ENCODE data around the gene CNOT11. TPM values are rescaled to one million over a fixed set of nuclear protein-coding genes. Genes with fewer than 3 reads are reported as not detected.
"Not testable (repeated sequence)": the region's sequence is repeated elsewhere in the genome, so short reads cannot be mapped to it uniquely, and the experiment has no call there.

Gene CNOT11
- total and polyA plus RNA-seq, 9 donors = 11.5 to 55.1 (median 21.0) TPM

DNA sequence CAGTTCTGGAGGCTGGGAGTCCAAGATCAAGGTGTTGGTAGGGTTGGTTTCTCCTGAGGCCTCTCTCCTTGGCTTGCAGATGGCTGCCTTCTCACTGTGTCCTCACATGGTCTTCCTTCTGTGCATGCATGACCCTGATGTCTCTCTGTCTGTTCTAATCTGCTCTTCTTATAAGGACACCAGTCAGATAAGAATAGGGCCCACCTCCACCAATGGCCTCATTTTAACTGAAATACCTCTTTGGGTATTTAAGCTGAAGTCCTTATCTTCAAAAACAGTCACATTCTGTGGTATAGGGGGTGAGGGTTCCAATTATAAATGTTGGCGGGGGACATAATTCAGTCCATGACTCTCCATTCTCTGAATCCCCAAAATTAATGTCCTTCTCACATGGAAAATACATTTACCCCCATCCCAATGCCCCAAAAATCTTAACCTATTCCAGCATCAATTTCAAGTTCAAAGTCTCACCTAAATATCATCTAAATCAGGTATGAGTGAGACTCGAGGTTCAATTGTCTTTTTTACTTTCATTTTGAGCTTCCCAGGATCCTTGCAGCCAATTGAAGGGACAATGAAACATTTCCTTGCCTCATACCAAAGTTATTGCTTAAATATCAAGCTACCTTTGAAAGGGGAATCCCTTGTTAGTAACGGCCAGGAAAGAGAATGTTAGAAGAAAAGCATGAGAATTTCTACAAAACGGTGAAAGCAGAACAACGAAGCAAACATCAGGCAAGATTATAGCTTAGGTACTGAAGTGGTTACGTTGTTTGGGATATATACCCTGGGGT, 20.6 kb upstream of the CNOT11 start:
- Histone ChIP-seq H3K36me3 (no peaks in the 10 kb centered on the region), H3K27me3 (no peaks in the 10 kb centered on the region), H3K4me1 (ENCODE audit: insufficient read depth) (no peaks in the 10 kb centered on the region), H3K4me3 (no peak overlapping the region), H3K27ac (no peak overlapping the region), H3K9me3 (no peaks in the 10 kb centered on the region)
- TF ChIP-seq, protein P1, sequence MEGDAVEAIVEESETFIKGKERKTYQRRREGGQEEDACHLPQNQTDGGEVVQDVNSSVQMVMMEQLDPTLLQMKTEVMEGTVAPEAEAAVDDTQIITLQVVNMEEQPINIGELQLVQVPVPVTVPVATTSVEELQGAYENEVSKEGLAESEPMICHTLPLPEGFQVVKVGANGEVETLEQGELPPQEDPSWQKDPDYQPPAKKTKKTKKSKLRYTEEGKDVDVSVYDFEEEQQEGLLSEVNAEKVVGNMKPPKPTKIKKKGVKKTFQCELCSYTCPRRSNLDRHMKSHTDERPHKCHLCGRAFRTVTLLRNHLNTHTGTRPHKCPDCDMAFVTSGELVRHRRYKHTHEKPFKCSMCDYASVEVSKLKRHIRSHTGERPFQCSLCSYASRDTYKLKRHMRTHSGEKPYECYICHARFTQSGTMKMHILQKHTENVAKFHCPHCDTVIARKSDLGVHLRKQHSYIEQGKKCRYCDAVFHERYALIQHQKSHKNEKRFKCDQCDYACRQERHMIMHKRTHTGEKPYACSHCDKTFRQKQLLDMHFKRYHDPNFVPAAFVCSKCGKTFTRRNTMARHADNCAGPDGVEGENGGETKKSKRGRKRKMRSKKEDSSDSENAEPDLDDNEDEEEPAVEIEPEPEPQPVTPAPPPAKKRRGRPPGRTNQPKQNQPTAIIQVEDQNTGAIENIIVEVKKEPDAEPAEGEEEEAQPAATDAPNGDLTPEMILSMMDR (IDR thresholded peaks at IDR 0.05) = no peak
- TF ChIP-seq EP300 (IDR thresholded peaks at IDR 0.05) (no peak), POLR2A (IDR thresholded peaks at IDR 0.05) (no peak)
- intact Hi-C loops (cut with DNase I) = no loop called here
- DNase-seq = no peak
- WGBS, 3 donors = 89 to 93% (median 91%) methylated on average over 6 of the region's 6 CpGs

DNA sequence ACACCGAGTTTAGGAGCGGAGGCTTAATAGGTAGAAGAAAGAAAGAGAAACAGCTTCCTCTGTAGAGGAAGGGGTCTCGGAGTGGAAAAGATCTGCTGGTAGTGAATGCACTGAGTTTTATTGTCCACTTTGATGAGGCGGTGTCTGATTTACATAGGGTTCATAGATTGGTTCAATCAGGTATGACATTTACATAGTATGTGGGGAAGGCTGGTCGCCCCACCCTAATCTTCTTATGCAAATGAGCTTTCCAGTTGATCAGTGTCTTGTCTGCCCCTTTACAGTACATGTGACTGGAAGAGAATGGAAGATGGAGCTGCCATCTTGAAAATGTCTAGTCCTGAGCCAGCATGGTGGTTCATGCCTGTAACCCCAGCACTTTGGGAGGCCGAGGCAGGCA, 19.9 kb upstream of the CNOT11 start:
- H3K27ac ChIP-seq = no peak overlapping the region
- H3K27me3 ChIP-seq = no peaks in the 10 kb centered on the region
- no peak overlapping the region for H3K4me3 ChIP-seq
- WGBS, 3 donors = 88 to 97% (median 96%) methylated on average over 6 of the region's 6 CpGs
- no peak for DNase-seq
- no peak for TF ChIP-seq POLR2A (IDR thresholded peaks at IDR 0.05)
- TF ChIP-seq EP300 (IDR thresholded peaks at IDR 0.05) = no peak
- TF ChIP-seq, protein P1 (IDR thresholded peaks at IDR 0.05) = no peak
- no peaks in the 10 kb centered on the region for H3K9me3 ChIP-seq
- intact Hi-C loops (cut with DNase I) = no loop called here
- no peaks in the 10 kb centered on the region for H3K4me1 ChIP-seq (ENCODE audit: insufficient read depth)
- H3K36me3 ChIP-seq = no peaks in the 10 kb centered on the region

DNA sequence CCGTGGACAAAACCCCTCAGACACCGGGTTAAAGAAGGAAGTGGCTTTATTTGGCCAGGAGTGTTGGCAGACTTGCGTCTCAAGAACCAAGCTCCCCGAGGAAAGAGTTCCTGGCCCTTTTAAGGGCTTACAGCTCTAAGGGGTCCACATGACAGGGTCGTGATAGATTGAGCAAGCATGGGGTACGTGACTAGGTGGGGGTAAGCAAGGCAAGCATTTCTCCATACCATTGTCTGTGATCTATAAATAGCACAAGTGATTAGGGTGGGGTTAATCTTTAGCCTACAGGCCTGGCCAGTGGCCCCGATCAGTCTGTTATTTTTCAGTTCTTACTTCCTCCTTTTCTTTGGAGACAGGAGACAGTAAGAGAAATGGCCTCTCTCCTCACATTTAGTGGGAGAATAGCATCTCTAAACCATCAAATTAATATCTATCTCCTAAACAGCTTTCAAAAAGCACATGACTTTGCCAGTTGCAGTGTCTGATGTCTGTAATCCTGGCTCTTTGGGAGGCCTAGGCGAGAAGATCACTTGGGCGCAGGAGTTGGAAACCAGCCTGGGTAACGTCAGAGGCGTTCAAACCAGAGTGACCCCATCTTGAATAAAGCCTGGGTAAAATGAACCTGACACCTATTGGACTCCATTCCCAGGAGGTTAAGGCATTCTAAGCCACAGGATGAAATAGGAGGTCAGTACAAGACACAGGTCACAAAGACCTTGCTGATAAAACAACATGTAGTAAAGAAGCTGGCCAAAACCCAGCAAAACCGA, 18.3 kb upstream of the CNOT11 start:
- Histone ChIP-seq H3K9me3 (no peaks in the 10 kb centered on the region), H3K4me3 (no peak overlapping the region), H3K27me3 (no peaks in the 10 kb centered on the region), H3K36me3 (no peaks in the 10 kb centered on the region), H3K4me1 (ENCODE audit: insufficient read depth) (no peaks in the 10 kb centered on the region), H3K27ac (no peak overlapping the region)
- no peak for DNase-seq
- WGBS, 3 donors = 74 to 77% (median 76%) methylated on average over 12 of the region's 12 CpGs
- intact Hi-C loops (cut with DNase I) = no loop called here
- TF ChIP-seq, protein P1 (IDR thresholded peaks at IDR 0.05) = no peak
- TF ChIP-seq POLR2A (IDR thresholded peaks at IDR 0.05) (no peak), EP300 (IDR thresholded peaks at IDR 0.05) (no peak)

DNA sequence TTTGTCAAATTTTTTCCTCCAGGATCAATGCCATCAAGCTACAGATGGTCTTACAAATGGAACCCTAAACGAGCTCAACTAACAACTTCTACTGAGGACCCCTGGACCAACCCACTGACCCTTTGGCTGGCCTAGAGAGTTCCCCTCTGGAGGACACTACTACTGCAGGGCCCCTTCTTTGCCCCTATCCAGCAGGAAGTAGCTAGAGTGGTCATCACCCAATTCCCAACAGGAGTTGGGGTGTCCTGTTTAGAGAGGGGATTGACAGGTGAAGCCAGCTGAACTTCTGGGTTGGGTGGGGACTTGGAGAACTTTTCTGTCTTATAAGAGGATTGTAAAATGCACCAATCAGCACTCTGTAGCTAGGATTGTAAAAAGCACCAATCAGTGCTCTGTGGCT, 16.7 kb upstream of the CNOT11 start:
- H3K36me3 ChIP-seq; H3K27me3 ChIP-seq; H3K4me3 ChIP-seq; H3K4me1 ChIP-seq (ENCODE audit: insufficient read depth); DNase-seq; intact Hi-C loops (cut with DNase I); H3K27ac ChIP-seq; H3K9me3 ChIP-seq: not testable (repeated sequence)
- WGBS, 3 donors = 84 to 92% (median 92%) methylated on average over 1 of the region's 1 CpG

DNA sequence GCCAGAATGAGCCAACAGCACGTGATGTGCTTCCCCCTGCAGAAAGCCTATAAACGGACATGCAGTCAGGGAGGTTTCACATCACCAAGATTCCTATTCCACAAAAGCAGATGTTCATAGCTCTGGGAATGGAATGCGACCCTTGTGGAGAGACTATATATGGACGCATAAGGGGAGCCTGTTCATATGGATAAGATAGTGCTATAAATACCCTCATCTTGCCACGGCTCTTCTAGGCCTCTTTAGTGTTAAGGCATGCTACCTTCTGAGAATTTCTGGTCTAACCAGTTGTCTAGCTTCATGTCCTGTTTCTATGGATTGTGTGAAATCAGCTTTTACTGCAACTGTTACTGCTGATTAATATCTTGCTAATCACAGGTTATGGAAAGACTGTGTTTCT, 14.7 kb upstream of the CNOT11 start:
- intact Hi-C loops (cut with DNase I); H3K4me3 ChIP-seq; H3K27ac ChIP-seq: not testable (repeated sequence)

More for the DNA sequence above, 14.7 kb upstream of the CNOT11 start:
- H3K27me3 ChIP-seq; H3K9me3 ChIP-seq; H3K36me3 ChIP-seq; H3K4me1 ChIP-seq (ENCODE audit: insufficient read depth); DNase-seq: not testable (repeated sequence)
- 55 to 70% (median 60%) methylated on average over 5 of the region's 5 CpGs for WGBS, 3 donors

Measured in ovary (tissue), 9 donors.